CD4-positive, alpha-beta T cell treated with Interleukin-21 for 1 hour (primary cell): ENCODE data around the gene RGS18.
"Not testable (repeated sequence)": the region's sequence is repeated elsewhere in the genome, so short reads cannot be mapped to it uniquely, and the experiment has no call there.

ENCODE experiments used
- DNase-seq: peaks from one replicate; pipeline ENCODE4 v3.0.0-alpha.2; 2020

The RGS18 gene

DNA sequence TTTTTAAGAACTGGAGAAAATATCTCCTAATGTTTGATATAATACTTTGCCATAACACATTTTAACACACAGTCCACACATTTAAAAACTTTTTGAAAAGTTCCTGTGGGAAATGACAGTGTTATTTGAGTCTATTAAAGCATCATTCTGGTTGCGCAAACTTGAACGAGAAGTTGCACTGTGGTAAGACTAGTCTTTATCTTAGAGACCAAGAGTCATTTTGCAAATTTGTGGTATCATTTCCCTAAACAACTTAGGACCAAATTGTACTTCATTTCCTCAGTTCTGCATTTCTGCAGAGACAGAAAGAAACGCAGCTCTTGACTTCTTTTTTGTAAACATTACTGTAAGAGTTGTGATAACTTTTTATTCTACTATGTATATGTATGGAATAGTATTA lies at the start of gene RGS18:
TSS of gene RGS18 (plus strand) at position 282 of the 400 bp plus-strand sequence. CDS start 176 bp downstream, outside the sequence.
- DNase-seq, result peak; percentile 18

DNA sequence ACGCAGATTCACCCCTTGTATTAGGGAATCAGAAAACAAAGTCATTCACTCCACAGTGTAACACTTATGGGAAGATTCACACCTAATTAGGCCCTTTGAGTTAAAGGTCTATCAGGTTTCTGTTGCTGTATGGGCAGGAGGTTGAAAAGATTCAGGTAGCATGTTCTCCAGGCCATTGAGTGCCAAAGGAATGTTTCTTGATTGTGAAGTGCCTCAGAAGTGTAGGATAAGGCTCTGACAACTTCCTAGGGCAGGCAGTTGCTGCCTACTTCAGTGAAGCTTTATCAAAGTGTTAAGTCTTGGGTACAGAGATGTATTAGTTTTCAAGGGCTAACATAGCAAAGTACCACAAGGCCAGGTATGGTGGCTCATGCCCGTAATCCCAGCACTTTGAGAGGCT lies 48.7 kb upstream of the RGS18 start:
- no peak for DNase-seq

GRCh38 chr1:192115000-192115399 lies 43.3 kb upstream of the RGS18 start:
- no peak for DNase-seq

GRCh38 chr1:192118881-192119405 lies 39.3 kb upstream of the RGS18 start:
- no peak for DNase-seq

DNA sequence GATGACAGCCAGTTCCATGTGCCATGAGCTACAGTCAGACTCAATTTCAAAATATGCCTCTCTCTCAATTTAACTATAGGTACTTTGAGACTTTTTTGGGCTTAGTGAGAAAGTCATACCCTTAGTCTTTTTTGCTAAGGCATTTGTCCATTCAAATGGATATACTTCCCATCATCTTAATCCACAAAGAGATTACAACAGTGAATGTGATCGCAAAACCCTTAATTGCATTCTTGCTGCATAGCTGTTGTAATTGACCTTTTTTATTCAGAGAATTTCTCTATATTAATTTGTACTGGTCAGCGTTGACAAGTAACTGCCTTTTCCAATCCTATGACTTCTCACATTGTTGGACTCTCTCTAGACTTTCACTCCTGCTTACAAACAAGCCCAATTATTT lies 38.6 kb upstream of the RGS18 start:
- no peak for DNase-seq

- no peak for DNase-seq
Observed at GRCh38 chr1:192122668-192123067, 35.6 kb upstream of the RGS18 start.

DNA sequence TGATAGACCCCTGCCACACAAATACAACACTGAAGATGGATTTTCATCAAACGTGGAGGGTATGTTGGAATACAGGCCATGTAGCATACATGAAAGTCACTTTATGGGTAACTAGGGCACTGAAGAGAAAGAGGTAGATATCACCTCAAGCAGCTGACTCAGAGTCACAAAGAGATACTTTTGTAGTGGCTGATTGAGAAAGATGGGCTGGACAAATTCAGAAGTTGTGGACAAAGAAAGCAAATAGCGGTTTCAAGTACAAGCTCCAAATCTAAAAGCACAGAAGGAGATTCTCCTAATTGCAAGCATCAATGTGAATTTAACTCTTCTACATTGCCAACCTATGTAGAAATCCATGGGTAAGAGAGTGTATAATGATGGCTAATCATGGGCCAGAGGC lies 35.0 kb upstream of the RGS18 start:
- DNase-seq, result no peak

- no peak for DNase-seq
Observed at GRCh38 chr1:192126030-192126619, 32.1 kb upstream of the RGS18 start.

DNA sequence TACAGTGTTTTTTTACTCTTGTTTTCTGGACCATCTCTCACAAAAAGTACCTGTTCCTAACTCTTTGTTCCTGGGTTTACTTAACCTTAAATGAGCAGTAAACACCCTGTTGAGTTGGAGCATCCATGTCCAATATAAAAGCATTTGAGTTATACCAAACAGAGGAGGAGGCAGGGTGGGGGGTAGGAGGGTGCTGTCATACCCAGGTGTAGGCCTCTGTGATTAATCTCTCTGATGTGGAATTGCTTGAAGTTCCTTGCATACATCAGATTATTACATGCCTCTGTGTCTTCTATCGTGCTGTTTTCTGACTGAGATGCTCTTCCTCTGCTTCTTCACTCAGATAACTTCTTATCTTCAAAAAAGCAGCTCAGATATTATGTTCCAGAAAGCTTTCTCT lies 28.1 kb upstream of the RGS18 start:
- DNase-seq, result no peak

DNA sequence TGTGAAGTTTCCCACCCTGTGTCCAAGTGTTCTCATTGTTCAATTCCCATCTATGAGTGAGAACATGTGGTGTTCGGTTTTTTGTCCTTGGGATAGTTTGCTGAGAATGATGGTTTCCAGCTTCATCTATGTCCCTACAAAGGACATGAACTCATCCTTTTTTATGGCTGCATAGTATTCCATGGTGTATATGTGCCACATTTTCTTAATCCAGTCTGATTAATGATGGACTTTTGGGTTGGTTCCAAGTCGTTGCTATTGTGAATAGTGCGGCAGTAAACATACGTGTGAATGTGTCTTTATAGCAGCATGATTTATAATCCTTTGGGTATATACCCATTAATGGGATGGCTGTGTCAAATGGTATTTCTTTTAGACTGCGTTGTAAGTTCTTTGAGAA lies 27.4 kb upstream of the RGS18 start:
- not testable (repeated sequence) for DNase-seq

DNA sequence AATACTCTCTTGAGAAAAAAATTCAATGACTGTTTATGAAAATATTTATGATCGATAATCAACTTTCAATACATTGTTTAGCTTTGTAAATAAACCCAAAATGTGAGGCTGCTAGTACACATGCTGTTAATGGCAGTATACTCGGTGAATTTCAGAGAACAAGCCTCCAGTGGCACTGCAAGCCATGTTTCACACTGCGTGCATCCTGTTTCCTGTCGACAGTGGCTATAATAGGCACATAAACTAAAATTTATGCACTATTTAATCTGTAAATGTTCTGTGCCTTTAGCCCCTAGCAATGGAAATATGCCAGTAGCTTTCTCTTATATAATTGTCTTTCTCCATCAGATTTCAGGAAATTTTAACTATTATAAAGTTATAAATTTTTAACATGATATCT lies 26.3 kb upstream of the RGS18 start:
- no peak for DNase-seq

GRCh38 chr1:192133350-192133926 lies 24.8 kb upstream of the RGS18 start:
- no peak for DNase-seq

- DNase-seq, result no peak
Observed at GRCh38 chr1:192140382-192140781, 17.9 kb upstream of the RGS18 start.

DNA sequence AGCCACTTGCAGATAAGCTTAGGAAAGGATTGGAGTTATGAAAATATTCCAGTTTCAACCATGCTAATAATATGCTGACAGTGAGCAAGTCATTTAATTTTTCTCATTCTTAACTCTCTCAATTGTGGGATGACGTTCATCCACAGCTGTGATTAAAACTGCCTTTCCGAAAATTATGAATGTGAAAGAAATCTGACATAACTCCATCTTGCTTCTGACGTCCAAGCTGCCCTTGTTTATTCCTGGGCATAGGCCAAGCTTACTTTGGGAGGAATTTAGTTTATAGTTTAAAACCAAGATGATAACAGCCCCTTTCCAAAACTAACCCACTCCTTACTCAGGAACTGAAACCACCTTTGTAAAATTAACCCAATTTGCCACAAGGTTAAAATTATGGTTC lies 11.0 kb upstream of the RGS18 start:
- no peak for DNase-seq

GRCh38 chr1:192147696-192148095 lies 10.6 kb upstream of the RGS18 start:
- no peak for DNase-seq

DNA sequence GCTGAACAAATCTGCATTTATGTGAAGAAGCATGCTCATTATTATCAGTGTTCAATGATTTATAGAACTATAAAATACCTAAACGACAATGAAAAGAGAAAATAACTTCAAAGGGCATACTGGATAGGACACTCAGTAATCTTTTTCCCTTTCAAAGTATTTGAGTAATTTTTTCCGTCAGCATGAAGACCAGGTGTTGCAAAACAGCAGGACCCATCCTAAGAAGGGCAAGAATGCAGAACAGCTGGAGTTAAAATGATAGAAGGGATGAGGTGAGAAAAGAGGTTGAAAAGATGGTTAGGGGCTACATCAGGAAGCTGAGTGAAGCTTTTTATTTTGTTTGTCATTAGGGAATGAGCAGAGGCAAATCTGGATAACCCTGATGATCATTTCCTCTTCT lies 7.1 kb upstream of the RGS18 start:
- DNase-seq, result no peak

DNA sequence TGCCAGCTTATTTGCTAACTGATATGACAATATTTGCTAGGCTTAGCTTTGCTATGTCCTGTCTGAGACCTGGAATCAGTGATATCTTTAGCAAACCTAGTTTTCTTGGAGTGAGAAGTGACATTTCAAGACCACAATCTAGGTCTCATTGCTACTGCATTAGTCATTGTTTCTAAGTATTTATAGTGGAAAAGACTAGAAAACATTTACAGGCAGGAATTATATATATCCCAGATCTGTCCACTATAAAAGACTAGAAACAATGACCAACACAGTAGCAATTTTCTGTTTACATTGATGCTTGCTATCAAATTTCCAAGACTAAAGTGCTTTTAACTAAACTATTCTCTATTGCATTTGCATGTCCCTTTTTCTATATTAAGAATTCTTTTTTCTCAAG lies 5.0 kb upstream of the RGS18 start:
- DNase-seq, result no peak

- DNase-seq, result no peak
Observed at GRCh38 chr1:192157067-192157466, 1.2 kb upstream of the RGS18 start.

GRCh38 chr1:192159014-192159413 lies 752 bp downstream of the RGS18 start:
- DNase-seq, result no peak

DNA sequence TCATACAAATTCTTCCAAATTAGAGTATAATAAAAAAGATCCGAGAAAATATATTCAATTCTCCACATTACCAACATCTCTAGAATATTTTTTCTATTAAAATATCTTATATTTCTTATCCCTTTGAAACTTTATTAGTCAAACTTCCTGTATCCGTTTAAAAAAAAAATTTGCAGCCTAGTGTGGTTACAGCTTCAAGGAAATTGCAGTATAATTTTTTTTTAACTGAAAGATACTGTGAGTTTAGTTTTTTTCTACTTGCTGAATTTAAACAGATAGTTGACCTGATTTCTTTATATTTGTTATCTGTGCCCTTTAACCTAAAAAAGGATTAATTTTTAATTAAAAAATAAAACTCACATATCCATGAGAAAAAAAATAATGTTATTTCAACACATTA lies 1.5 kb downstream of the RGS18 start:
- DNase-seq, result no peak

GRCh38 chr1:192160196-192160595 lies 1.9 kb downstream of the RGS18 start:
- DNase-seq, result no peak

DNA sequence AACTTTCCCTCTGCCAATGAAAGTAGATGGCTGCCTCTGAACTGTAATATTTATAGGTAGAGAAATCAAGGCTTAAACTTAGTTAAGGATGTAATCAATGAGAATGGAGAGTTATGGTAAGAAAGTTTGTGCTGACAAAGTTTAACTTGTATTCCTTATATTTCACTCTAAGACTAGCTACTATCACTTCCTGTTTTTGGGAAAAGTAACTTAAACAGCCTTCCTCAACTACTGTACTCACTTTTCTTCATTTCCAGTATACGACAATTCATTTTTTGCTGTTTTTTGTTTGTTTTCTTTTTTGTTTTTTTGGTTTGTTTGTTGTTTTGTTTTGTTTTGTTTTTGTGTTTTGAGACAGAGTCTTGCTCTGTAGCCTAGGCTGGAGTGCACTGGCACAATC lies 3.7 kb downstream of the RGS18 start:
- DNase-seq, result no peak

DNA sequence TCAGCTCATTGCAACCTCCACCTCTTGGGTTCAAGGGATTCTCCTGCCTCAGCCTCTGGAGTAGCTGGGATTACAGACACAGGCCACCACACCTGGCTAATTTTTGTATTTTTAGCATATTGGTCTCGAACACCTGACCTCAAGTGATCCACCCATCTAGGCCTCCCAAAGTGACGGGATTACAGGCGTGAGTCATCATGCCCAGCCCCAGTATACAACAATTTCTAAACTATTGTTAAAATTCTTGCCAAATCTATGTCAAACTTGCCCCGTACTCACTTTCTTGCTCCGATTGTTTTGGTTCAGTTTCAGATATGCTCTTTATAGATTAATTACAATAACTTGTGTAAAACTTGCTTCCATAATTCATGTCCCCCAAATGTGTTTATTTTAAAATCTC lies 4.1 kb downstream of the RGS18 start:
- DNase-seq, result no peak

- not testable (repeated sequence) for DNase-seq
Observed at GRCh38 chr1:192165002-192165401, 6.7 kb downstream of the RGS18 start.

GRCh38 chr1:192167011-192167410 lies 8.7 kb downstream of the RGS18 start:
- DNase-seq, result no peak
